ENCODE measurements around the gene A2M.

The A2M gene

GRCh38 chr12:9109737-9110491 is 5.8 kb downstream of the A2M start:
- Histone ChIP-seq H3K27ac (ENCODE audit: extremely low read depth, low read depth, low read length) (no peak overlapping the region), H3K4me3 (ENCODE audit: low read depth, low read length) (no peak overlapping the region), H3K9me3 (ENCODE audit: control insufficient read depth, insufficient read depth, low read depth, low read length) (no peaks in the 10 kb centered on the region), H3K36me3 (ENCODE audit: control insufficient read depth in 2 of 2, insufficient read depth in 1 of 2, low read length in 2 of 2) (no peaks in the 10 kb centered on the region), H3K4me1 (ENCODE audit: control insufficient read depth, insufficient read depth, low read length) (no peaks in the 10 kb centered on the region)
- TF ChIP-seq ZBTB21 (tag by site-specific recombination; IDR thresholded peaks at IDR 0.05) (no peak), SCRT1 (tag by site-specific recombination; IDR thresholded peaks at IDR 0.05; ENCODE audit: borderline replicate concordance) (no peak), SCRT2 (tag by site-specific recombination; IDR thresholded peaks at IDR 0.05) (no peak), ZNF549 (tag by site-specific recombination; IDR thresholded peaks at IDR 0.05) (no peak), ZNF626 (tag by site-specific recombination; IDR thresholded peaks at IDR 0.05) (no peak), GLI2 (tag by site-specific recombination; IDR thresholded peaks at IDR 0.05; ENCODE audit: borderline replicate concordance, low read depth) (no peak), ZNF362 (tag by site-specific recombination; IDR thresholded peaks at IDR 0.05) (no peak), ZNF571 (tag by site-specific recombination; IDR thresholded peaks at IDR 0.05) (no peak)
- ChIA-PET POLR2A (no interaction called here), CTCF (no interaction called here)

- ChIA-PET CTCF (no interaction called here), POLR2A (no interaction called here)
- Histone ChIP-seq H3K27ac (ENCODE audit: extremely low read depth, low read depth, low read length) (no peak overlapping the region), H3K4me1 (ENCODE audit: control insufficient read depth, insufficient read depth, low read length) (no peaks in the 10 kb centered on the region), H3K4me3 (ENCODE audit: low read depth, low read length) (no peak overlapping the region), H3K9me3 (ENCODE audit: control insufficient read depth, insufficient read depth, low read depth, low read length) (no peaks in the 10 kb centered on the region), H3K36me3 (ENCODE audit: control insufficient read depth in 2 of 2, insufficient read depth in 1 of 2, low read length in 2 of 2) (no peaks in the 10 kb centered on the region)
- TF ChIP-seq ELK4 (IDR thresholded peaks at IDR 0.05; ENCODE audit: borderline replicate concordance, low read depth, low read length) (no peak), AEBP2 (tag by site-specific recombination; IDR thresholded peaks at IDR 0.05; ENCODE audit: borderline replicate concordance) (no peak), ZBTB7A (tag by site-specific recombination; IDR thresholded peaks at IDR 0.05; ENCODE audit: low read depth) (no peak), HOXD13 (CRISPR knock-in tag; IDR thresholded peaks at IDR 0.05; ENCODE audit: borderline replicate concordance) (no peak), ZNF26 (tag by site-specific recombination; IDR thresholded peaks at IDR 0.05) (no peak), HIC1 (tag by site-specific recombination; IDR thresholded peaks at IDR 0.05) (no peak), ZNF624 (tag by site-specific recombination; IDR thresholded peaks at IDR 0.05) (no peak), ZNF114 (tag by site-specific recombination; IDR thresholded peaks at IDR 0.05) (no peak)
Measured at GRCh38 chr12:9109213-9109522, 6.6 kb downstream of the A2M start.

All from HEK293 (cell line).